ENCODE data around the gene C1orf210.

DNA sequence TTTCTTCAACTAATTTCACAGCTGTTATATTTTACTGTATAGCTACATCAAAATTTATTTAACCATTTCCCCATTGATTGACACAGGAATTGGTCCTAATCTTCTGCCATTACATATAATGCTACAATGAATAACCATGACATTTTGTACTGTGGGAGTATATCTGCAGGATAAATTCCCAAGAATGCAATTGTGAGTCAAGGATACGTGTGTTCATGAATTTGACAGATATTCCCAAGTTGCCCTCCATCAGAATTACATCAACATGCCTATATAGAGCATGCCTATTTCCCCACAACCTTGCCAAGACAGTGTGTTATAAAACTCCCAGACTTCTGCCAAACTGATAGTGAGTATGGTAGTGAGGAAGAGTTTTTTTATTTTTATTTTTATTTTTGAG lies 12.7 kb upstream of the C1orf210 start:
- TF ChIP-seq, protein P1, sequence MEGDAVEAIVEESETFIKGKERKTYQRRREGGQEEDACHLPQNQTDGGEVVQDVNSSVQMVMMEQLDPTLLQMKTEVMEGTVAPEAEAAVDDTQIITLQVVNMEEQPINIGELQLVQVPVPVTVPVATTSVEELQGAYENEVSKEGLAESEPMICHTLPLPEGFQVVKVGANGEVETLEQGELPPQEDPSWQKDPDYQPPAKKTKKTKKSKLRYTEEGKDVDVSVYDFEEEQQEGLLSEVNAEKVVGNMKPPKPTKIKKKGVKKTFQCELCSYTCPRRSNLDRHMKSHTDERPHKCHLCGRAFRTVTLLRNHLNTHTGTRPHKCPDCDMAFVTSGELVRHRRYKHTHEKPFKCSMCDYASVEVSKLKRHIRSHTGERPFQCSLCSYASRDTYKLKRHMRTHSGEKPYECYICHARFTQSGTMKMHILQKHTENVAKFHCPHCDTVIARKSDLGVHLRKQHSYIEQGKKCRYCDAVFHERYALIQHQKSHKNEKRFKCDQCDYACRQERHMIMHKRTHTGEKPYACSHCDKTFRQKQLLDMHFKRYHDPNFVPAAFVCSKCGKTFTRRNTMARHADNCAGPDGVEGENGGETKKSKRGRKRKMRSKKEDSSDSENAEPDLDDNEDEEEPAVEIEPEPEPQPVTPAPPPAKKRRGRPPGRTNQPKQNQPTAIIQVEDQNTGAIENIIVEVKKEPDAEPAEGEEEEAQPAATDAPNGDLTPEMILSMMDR (IDR thresholded peaks at IDR 0.05; ENCODE audit: low read depth, low read length), result no peak
- no peak for TF ChIP-seq EZH2phosphoT487 (IDR thresholded peaks at IDR 0.05; ENCODE audit: low read depth)
